ENCODE data around the gene DGKA.
"Not testable (repeated sequence)": the region's sequence is repeated elsewhere in the genome, so short reads cannot be mapped to it uniquely, and the experiment has no call there.

DNA sequence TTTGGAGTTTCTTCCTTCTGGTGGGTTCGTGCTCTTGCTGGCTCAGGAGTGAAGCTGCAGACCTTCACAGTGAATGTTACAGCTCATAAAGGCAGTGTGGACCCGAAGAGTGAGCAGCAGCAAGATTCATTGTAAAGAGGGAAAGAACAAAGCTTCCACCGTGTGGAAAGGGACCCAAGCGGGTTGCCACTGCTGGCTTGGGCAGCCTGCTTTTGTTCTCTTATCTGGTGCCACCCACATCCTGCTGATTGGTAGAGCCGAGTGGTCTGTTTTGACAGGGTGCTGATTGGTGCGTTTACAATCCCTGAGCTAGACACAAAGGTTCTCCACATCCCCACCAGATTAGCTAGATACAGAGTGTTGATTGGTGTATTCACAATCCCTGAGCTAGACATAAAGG is 68.6 kb downstream of the DGKA start:
- not testable (repeated sequence) for TF ChIP-seq CTCF (IDR thresholded peaks at IDR 0.05; ENCODE audit: insufficient read depth, low read depth, low read length); EZH2 (IDR thresholded peaks at IDR 0.05; ENCODE audit: insufficient read depth, low read length)
